HEK293T (cell line): ENCODE results near the gene NMUR2.

Experiments
- ARNT ChIP-seq: fragments of 450-650 bp; IDR thresholded peaks from 2 replicates; pipeline ENCODE4 v1.6.1; 2017; ENCODE audit warnings: mild to moderate bottlenecking
- ELF4 ChIP-seq: fragments of 450-650 bp; IDR thresholded peaks from 2 replicates; pipeline ENCODE4 v1.6.1; 2017; ENCODE audit warnings: antibody characterized with exemption
- FOXA1 ChIP-seq: fragments of 450-650 bp; IDR thresholded peaks from 2 replicates; pipeline ENCODE4 v1.6.1; 2016; ENCODE audit warnings: mild to moderate bottlenecking
- FOXK2 ChIP-seq: fragments of 450-650 bp; IDR thresholded peaks from 2 replicates; pipeline ENCODE4 v1.6.1; 2016; ENCODE audit warnings: mild to moderate bottlenecking
- FOXM1 ChIP-seq: fragments of 450-650 bp; IDR thresholded peaks from 2 replicates; pipeline ENCODE4 v1.6.1; 2017; ENCODE audit warnings: mild to moderate bottlenecking, borderline replicate concordance
- HDGF ChIP-seq: fragments of 450-650 bp; IDR thresholded peaks from 2 replicates; pipeline ENCODE4 v1.6.1; 2017; ENCODE audit warnings: antibody characterized with exemption, borderline replicate concordance
- LEF1 ChIP-seq: fragments of 450-650 bp; IDR thresholded peaks from 2 replicates; pipeline ENCODE4 v1.6.1; 2017; ENCODE audit warnings: mild to moderate bottlenecking, borderline replicate concordance
- NFRKB ChIP-seq: fragments of 450-650 bp; IDR thresholded peaks from 2 replicates; pipeline ENCODE4 v1.6.1; 2016; ENCODE audit warnings: mild to moderate bottlenecking, moderate library complexity
- PKNOX1 ChIP-seq: fragments of 450-650 bp; IDR thresholded peaks from 2 replicates; pipeline ENCODE4 v1.6.1; 2016
- SP1 ChIP-seq: fragments of 450-650 bp; IDR thresholded peaks from 2 replicates; pipeline ENCODE4 v1.6.1; 2017
- ZNF384 ChIP-seq: fragments of 450-650 bp; IDR thresholded peaks from 2 replicates; pipeline ENCODE4 v1.6.1; 2016

- TF ChIP-seq ZNF384 (no peak), SP1 (no peak), HDGF (no peak), LEF1 (no peak), ELF4 (no peak), NFRKB (no peak), FOXA1 (no peak), FOXK2 (no peak), FOXM1 (no peak), ARNT (no peak), PKNOX1 (no peak)
Observed at GRCh38 chr5:152369298-152369697, 35.8 kb downstream of the NMUR2 start.
